Endothelial cell of hepatic sinusoid (primary cell): Measurements from ENCODE around the gene RXFP2.

Experiments used
- in situ Hi-C: cut with HindIII; loops from 2 replicates; pipeline ENCODE4 v1.10.0; 2017; ENCODE audit warnings: low sequenced_read_pairs

Gene RXFP2

DNA sequence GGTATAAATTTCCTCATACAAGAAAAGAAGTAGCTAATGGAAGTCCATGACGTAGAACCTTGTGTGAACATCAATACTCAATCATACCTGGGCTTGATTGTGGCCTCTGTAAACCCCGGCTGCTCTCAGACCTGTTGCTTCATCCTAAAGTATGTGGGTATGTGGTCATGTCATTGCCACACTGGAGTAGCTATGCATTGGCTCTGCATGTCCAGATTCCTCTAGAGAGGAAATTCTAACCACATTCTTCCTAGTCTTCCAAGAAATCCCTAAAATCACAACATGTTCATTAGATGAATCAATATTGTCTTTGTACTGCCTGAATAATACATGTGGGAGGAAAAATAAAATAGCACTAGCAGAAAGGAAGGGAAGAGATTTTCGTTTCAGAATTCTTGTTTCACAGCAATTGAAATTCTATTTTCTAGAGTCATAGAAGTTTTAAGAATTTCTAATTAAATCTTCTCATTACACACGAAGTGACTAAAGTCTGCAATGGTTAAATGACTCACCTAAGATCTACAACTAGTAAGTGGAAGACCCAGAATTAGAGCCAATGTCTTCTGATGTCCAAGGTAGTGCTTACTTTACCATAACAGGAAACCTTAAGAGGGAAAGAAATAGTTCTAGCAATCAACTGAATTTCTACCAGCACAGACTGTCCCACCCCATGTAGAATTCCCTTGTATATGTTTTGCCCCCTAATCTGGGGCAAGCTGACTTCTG is 28.0 kb downstream of the RXFP2 start:
- in situ Hi-C loops = no loop called here

DNA sequence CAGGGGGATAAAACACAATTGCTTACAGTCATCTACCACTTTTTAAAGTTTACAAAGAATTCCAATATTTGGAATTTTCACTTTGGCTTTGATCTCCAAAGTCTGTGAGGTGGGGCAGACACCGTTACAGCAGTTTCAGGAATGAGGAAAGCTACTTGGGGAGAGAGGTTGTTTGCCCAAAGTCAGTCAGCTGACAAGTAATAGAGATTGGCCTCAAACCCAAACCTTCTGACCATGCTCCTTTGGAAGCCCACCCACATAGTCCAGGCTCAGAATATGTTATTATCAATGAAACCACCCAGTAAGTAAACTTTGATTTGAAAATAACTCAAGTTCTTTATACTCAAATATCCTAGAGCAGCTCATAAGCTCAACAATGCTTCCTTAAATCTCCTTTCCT is 29.0 kb downstream of the RXFP2 start:
- in situ Hi-C loops = no loop called here

DNA sequence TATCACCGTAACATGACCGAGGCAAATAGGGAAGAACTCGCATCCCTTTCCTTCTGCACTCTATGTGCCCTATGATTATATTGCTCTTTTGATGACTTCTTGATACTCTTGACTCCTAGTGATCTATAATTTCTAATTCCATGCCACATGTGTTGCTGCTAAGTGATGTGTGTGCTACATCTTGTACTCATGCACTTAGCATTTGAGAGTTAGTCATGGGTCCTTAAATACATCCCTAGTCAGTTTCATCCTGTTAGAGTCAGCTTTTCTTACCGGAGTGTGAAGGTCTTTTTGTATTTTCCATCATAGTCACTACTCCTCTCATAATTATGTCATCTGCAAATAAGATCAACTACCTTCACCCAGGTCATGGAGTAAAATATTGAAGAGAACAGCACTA is 30.2 kb downstream of the RXFP2 start:
- in situ Hi-C loops = no loop called here

DNA sequence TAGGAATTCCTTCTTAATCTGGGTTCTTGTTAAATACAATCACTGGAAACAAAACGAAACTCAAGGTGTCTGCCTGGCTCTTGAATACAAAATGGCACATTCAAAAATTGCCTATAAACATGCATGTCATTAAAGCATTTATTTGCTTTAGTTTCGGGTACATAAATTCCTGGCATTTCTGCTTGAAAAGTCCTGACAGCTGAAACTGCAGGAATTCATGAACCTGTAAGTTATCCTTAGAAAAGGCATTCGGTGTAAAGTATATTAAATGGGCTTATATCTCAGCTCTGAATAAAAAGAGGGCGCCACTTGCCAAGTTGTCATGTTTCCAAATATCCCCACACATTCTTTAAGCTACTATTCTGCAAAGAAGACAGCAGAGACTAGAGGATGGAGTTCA is 32.9 kb downstream of the RXFP2 start:
- in situ Hi-C loops = no loop called here

DNA sequence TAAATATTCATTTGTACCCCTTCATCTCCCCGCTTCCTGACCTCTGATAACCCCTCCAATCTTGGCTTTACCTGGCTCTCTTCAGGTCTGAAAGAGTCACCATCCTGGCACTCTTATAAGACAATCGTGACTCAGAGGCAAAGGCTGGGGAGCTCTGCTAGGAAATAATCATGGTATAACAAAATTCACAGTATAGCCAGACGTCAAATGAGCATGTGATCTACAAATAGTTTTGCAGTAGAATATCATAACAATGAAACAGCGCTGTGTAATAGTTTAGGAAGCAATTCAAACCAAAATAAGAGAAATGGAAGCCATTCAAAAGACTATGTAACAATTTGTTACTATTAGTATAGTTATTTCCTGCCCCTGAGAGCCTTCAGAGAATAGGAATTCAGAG is 34.2 kb downstream of the RXFP2 start:
- in situ Hi-C loops = no loop called here

DNA sequence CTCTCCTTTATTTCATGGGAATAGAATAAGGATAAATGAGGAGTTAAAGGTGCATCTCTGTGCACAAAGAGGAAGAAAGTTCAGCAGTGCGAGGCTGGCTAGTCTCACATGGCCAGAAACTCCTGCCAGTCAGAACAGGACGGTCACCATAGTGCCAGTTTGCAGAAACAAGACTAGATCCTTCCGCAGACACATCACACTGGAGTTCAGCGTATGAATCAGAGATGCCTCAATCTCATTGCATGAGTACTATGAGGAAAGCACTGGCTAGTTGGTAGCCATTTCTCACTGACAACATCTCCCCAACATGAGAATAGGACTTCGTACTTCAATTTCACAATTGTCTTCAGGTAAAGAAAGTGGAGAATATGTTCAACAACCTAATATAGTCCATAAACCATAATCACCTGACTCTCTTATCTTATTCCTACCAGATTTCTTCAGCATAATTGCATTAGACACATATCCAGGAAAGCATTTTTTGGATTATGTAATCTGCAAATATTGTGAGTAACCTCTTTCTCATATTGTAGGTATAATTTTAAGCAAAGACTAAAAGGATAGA is 34.9 kb downstream of the RXFP2 start:
- in situ Hi-C loops = no loop called here

DNA sequence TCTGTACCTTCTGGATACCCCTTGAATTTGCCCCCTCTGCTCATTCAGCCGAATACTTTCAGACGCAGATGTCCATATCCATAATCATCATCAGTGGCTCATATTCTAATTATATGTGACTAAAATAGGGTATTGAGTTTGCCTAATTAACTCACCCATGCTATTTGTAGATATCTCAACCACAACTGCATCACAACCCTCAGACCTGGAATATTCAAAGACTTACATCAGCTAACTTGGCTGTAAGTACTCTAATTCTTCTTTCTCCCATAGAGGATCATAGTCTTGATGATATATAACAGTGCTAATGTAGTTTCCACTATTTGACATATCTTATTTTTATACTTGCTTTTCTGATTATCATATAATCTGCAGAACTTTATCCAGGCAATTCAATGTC is 35.8 kb downstream of the RXFP2 start:
- in situ Hi-C loops = no loop called here

DNA sequence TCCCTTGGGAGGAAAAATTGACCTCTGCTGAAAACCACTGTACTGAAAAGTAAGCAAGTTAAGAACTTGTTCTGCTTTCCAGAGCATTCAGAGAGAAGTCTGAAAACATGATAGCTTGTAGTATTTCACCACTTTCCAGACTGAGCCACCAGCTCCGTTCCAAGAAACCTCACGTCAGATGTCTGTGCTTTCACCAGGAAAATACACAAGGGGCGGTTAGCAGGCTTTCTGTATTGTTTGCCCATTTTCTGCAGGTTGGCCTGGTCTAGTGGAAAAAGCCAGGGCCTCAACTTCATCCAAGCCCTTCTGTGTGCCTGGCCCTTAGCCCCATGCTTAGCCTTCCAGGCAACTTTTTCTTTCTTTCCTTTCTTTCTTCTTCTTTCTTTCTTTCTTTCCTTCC is 36.4 kb downstream of the RXFP2 start:
- in situ Hi-C loops = no loop called here

DNA sequence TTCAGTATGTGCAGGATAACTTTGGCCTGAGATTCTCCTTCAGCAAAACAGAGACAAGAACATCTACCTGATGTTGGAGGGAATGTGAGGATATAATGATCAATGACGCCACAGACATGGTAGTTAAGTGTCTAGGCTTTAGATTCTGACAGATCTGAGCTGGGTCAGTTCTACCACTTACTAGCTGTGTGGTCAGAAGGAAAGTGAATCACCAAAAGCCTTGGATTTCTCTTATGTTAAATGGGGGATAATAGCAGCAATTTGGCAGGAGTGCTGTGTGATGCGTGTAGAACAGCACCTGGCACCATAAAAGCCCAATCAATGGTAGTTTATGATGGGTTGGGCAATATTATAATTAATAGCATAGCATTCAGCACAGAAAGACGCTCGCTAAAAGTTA is 41.7 kb downstream of the RXFP2 start:
- in situ Hi-C loops = no loop called here

DNA sequence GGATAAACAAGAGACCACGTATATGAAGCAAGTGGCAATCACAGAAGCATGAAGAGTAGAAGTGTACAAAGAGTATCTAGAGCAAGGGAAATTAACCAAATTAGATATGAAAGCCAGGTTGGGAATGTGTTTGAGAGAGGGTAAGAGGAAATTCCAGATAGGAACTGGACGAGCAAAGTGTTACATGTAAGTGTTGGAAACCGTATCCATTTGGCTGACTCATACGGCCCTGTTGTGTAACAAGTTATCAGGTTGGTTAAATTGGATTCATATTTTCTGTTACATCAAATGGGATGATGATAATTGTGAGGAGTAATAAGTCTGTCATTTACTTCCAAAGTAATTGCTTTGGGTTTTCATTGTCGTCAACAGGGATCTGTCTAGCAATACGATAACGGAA is 46.7 kb downstream of the RXFP2 start:
- in situ Hi-C loops = no loop called here

DNA sequence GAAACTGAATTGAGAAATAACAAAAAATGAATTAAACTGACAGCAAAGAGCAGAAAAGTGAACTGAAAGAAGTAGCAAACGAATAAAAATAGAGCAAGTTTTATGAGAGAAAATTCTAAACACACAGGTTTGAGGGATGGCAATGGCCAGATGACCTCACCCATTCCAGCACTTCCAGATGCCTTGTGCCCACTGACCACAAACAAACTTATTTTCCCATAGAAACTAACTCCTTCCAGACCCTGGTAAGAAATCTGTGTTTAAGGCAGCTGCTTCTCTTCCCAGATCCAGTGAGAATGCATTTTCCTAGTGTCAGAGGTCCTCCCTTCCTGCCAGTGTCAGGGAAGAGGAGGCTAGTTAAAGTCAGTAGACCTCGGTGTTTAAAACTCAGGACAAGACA is 51.7 kb downstream of the RXFP2 start:
- in situ Hi-C loops = no loop called here

DNA sequence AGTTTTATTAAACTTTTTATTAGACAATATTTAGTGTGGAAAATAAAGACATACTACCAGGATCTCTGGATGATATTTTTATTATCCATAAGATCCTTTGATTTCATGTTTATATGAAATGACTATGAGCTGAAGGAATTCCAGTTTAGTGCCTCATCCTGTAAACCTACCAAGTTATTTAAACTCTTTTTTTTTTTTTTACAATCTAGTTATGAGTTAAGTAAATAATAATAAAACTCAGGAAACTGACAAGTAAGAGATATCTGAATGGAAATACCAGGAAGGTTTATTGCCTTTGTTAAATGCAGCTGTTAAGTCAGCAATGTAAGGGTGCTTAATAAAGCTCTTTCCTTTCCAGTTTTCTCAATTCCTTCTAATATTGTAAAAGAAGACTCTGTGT is 53.9 kb downstream of the RXFP2 start:
- in situ Hi-C loops = no loop called here

DNA sequence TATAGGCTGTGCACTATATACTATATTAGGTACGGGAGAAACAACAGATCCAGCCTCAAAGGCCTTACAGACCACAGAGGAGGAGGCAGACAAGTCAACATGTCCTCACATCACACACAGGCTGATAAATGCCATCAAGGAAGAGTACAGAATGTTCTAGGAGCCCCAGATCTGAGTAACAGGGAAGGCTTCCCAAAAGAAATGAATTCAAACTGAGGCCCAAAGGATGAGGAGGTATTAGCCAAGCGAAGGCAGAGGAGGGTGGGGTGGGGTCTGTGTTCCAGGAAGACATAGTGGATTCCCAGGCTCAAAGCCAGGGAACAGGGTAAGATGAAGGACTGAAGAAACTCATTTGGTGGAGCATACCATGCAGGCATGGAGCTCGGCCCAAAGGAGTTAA is 55.1 kb downstream of the RXFP2 start:
- in situ Hi-C loops = no loop called here

DNA sequence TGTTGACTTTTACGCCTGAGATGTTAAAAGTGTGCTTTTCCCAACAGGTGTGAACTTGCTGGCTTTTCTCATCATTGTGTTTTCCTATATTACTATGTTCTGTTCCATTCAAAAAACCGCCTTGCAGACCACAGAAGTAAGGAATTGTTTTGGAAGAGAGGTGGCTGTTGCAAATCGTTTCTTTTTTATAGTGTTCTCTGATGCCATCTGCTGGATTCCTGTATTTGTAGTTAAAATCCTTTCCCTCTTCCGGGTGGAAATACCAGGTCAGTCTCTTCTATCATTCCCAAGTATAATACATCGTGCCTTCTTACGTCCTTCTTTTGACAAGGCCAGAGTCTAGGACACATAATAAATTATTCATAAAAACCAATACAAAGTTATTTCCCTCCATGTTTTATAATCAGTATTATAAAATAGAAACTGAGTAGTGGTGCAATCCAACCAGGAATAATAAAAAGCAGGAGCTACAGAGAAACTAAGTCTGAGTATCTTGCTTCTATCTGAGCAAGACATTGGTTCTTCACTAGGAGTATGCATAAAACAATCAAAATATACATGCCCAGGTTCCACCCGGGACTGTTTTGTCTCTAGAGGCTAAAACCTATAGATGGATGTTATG is 57.9 kb downstream of the RXFP2 start:
- in situ Hi-C loops = loop anchor here (5.0 kb wide), 1 partner anchor 45 kb away; no protein-coding TSS in a partner anchor

DNA sequence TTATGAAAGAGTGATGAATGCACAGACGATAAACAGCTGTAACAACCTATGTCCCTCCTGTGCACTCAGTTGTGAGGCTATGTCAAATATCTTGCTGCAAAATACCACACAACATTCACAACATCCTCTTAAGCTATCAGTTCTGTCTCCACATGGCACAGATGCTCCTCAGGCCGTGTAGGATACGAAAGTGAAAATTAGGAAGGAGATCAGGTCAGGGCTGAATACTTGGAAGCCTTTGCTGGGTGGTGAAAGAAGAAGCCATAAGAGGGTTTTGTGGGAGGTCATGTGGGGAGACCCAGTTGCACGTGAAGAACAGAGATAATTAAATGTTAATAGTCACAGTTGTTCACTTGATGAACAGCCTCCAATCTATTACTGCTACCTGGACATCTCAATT is 58.9 kb downstream of the RXFP2 start:
- in situ Hi-C loops = loop anchor here (5.0 kb wide), 1 partner anchor 46 kb away; no protein-coding TSS in a partner anchor

DNA sequence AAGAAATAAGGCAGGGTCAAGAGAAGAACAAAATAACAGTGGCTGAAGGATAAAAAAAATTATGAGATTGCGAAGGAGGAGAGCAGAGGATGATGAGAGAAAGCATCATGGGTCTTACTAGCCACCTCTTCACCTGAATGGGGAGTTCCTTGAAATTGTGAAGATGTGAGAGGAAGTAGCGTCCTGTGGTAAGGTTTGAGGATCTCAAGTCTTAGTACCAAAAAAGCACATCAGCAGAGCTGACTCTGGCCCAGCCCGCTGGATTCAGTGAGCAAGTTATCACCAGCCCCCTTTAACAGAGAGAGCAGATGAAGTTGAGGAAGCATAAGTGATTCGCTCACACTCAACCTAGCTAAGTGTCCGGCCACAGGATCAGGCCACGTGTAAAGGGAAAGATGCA is 61.8 kb downstream of the RXFP2 start:
- in situ Hi-C loops = loop anchor here (5.0 kb wide), 1 partner anchor 36 kb away; no protein-coding TSS in a partner anchor

DNA sequence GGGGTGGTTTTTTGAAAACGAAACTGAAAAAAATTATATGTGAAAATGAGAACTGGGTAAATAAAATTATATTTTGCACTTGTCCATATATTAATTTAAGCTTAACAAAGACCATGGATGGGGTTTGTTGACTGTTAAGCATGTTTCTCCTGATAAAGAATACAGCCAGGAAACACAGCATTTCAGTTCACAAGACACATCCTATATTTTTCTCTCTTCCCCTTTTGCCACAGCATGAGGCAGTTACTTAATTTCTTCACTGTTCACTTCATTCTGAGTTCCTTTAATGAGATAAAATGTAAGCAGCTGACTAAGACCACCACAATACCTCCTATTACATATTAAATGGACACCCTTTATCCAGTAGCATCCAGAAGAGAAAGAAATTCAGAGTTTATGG is 64.0 kb downstream of the RXFP2 start:
- in situ Hi-C loops = loop anchor here (5.0 kb wide), 1 partner anchor 34 kb away; no protein-coding TSS in a partner anchor

DNA sequence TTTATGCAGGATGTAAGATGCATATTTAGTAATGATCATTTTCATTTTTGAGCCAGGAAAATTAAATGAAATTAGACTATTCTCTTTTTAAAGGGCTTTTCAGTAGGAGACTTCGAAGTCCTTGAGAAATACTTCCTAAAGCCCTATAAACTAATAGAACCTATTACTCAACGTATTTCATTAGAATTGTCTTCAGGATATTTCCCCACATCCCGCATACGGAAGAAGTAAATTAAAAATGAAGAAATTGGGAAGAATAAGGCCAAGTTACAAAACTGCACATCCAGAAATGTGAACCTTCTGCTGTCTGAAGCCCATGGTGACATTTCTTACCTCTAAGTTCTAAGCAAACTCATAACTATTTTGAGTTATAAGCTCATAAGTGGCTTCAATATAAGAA is 66.5 kb downstream of the RXFP2 start:
- in situ Hi-C loops = no loop called here

DNA sequence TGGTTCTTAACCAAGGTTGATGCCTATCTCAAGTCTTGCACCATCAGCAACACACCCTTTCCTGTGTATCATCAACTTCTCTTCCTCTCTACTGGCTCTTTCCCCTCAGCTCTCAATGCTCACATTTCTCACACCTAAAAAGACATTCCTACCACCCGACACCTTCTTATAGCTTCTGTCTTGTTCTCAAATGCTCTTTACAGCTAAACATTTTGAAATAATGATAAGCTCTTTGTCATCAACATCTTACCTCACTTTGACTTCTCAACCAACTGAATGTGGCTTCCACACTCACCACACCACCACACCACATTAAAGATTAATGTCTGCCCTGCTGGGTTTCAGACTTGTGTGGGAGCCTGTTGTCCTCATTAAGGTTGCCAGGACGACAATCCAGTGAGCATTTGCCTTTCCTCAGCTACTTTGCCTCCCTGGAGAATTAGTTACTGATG is 67.8 kb downstream of the RXFP2 start:
- in situ Hi-C loops = no loop called here

DNA sequence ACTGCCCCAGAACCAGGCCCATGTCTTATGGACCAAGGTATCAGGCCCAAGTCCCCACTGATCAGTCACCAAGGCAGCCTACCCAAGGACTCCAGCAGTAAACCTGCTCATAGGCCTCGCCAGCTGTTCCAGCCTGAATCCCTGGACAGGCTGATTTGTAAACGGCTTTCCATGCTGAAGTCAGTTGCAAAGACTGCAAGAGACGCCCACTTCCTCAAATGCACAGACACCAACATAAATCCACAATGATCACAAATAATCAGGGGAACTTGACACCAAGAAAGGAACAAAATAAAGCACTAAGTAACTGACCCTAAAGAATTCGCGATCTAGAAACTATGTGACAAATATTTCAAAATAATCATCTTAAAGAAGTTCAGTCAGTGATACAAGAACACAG is 75.2 kb downstream of the RXFP2 start:
- in situ Hi-C loops = no loop called here

DNA sequence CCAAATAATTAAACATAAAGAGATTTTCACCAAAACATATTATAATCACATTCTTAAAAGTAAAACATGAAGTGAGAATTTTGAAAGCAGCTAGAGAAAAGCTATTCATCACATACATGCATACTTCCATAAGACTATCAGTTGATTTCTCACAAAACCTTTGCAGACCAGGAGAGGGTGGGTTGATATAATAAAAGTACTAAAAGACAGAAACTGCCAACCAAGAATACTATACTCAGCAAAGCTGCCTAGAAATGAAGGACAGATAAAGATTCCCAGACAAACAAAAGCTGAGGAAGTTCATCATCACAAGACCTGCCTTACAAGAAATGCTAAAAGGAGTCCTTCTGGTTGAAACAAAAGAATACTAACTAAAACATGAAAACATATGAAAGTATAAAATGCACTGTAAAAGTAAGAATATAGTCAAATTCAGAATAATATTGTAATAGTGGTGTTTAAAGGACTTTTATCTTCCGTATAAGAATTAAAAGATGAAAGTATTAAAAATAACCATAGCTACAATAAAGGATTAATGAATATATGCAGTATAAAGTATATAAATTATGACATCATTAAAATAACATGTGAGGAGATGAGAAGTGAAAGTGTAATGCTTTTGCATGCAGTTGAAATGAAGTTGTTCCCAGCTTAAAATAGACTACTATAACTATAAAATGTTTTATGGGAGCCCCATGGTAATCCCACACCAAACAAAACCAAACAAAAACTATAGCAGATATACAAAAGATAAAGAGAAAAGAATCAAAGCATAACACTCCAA is 76.2 kb downstream of the RXFP2 start:
- in situ Hi-C loops = no loop called here
